ENCODE results near the gene USP20.

- TF ChIP-seq POLR2A (IDR thresholded peaks at IDR 0.05; ENCODE audit: low read depth, low read length), result no peak
- TF ChIP-seq CTCF (IDR thresholded peaks at IDR 0.05; ENCODE audit: extremely low read depth in 1 of 2, insufficient read depth in 1 of 2, low read depth in 1 of 2, low read length in 2 of 2), result no peak
- no peak for TF ChIP-seq POLR2AphosphoS5 (IDR thresholded peaks at IDR 0.05; ENCODE audit: insufficient read depth, low read depth, low read length)
- TF ChIP-seq GATA2 (IDR thresholded peaks at IDR 0.05; ENCODE audit: insufficient read depth, insufficient read length, low read depth, low read length), result no peak
- no peak for TF ChIP-seq MYC (IDR thresholded peaks at IDR 0.05; ENCODE audit: low read depth, low read length)
These were observed 4.2 kb downstream of the USP20 start for GRCh38 chr9:129839324-129840023.
